GM12878 (cell line): Measurements from ENCODE around the gene CTXND1.

Source experiments
- NRF1 ChIP-seq: conservative IDR thresholded peaks from 2 replicates; pipeline ENCODE4 v1.6.1; 2011; ENCODE audit warnings: mild to moderate bottlenecking, low read depth, low read length, improper control_type of control experiment
- ZSCAN29 ChIP-seq: fragments of 450-650 bp; IDR thresholded peaks from 2 replicates; pipeline ENCODE4 v1.6.1; 2017; ENCODE audit warnings: mild to moderate bottlenecking, moderate library complexity

DNA sequence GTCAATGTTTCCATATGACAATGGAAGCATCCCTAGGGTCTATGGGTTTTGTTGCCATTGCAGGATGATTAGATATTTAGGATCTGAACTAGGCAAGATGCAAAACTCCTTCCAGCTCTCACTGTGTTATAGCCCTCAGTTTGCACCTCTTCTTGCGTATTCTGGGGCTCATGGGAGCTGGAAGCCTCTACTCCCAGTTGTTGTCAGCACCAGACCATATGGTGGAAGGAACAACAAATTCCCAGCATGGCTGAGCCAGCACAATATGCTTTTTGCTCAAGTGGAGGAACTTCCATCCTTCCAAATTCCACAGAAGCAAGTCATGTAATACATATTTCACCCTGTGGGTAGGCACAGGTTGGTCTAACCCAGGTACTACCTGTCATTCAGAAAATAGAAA, 18.5 kb upstream of the CTXND1 start:
- TF ChIP-seq NRF1 (no peak), ZSCAN29 (no peak)
